Right cardiac atrium (tissue), 5 donors: Measurements from ENCODE around the gene CFDP1. TPM values are rescaled to one million over a fixed set of nuclear protein-coding genes. Genes with fewer than 3 reads are reported as not detected.

Experiments
- ATAC-seq, 2 donors: fragments of 200-7000 bp; cut with Tn5 transposase; one replicate each; pipeline versions ENCODE4 v1.8.0 to v1.9.1; 2020; ENCODE audit warnings: moderate library complexity in 2 of 2, mild to moderate bottlenecking in 1 of 2
- DNase-seq, 3 donors: peaks; one replicate each; pipeline ENCODE4 v3.0.0-alpha.2; 2020
- H3K27ac ChIP-seq: one replicate; pipeline ENCODE4 v1.5.1; 2013; ENCODE audit warnings: mild to moderate bottlenecking, low read length, control low read depth, moderate library complexity
- H3K27me3 ChIP-seq: one replicate; pipeline ENCODE4 v1.6.1; 2013; ENCODE audit not compliant: control insufficient read depth, insufficient read depth
- H3K4me1 ChIP-seq: one replicate; pipeline ENCODE4 v1.6.1; 2013; ENCODE audit warnings: low read length; ENCODE audit not compliant: control insufficient read depth, insufficient read depth
- H3K4me3 ChIP-seq: one replicate; pipeline ENCODE4 v1.5.1; 2013; ENCODE audit warnings: low read length, control low read depth
- H3K9me3 ChIP-seq: one replicate; pipeline ENCODE4 v1.6.1; 2013; ENCODE audit warnings: low read length; ENCODE audit not compliant: control insufficient read depth
- WGBS: extraction: QIAGEN DNeasy Blood & Tissue Kit; methylation state at CpG from one replicate; pipeline ENCODE4 v1.1.7; 2013; 5-methylcytosine and 5-hydroxymethylcytosine counted together
- intact Hi-C, 4 donors: fragments of 100-400 bp; cut with DNase I; formaldehyde crosslinking; loops; one replicate each; pipeline versions ENCODE4 v1.11.0 to v1.14.0; 2022 to 2023
- polyA plus RNA-seq: library from polyadenylated mRNA; stranded (reverse); fragments of 200-250 nt; gene quantifications from one replicate; pipeline ENCODE4 v1.2.3, GENCODE V29; 2013
- total RNA-seq, 4 donors: library from RNA; stranded (reverse); fragmentation: NEBNext Ultra II Directional; extraction: Animal tissue kit (Norgen Biotek cat#: 25700); gene quantifications; one replicate each; pipeline ENCODE4 v1.2.1, GENCODE V29; 2021
- donor health status: healthy with polysubstance abuse.
- donor health status: DM: no; HTN: yes; CAD: no.
- donor health status: DM: no; HTN: no; CAD: no.
- donor health status: DM: no; HTN: yes; CAD: no; lungs with severe emphysema.
- donor health status: DM: yes; HTN: yes; CAD: no.

CFDP1 gene
- total and polyA plus RNA-seq, 5 donors = 23.7 to 40.8 (median 29.5) TPM

DNA sequence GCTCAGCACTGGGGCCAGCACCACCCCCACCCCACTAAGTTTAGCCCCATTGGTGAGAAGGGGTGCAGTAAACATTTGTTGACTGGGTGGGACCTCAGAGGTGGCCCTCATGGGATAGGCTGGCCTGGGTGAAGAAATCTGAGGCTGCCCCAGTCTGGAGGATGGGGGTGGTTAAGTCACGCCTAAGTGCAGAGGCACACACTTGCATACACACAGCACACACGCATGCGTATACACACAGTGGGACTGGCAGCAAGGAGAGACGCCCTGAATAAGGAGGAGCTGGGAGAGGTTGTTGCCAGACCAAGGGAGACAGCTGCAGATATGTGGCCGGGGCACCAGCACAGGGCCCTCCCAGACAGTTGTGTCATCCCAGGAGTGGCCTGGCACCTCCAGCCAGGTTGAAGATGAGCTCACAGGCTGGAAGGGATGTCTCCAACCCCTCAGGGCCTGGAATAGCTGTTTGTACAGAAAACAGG, 178.9 kb downstream of the CFDP1 start:
- WGBS = 48% methylated on average over 5 of the region's 5 CpGs
- Histone ChIP-seq H3K27ac (peak overlapping the region; percentile 40), H3K9me3 (no peaks in the 10 kb centered on the region), H3K4me3 (no peak overlapping the region), H3K27me3 (no peaks in the 10 kb centered on the region), H3K4me1 (peaks cover 56% of the 10 kb centered on the region)
- intact Hi-C loops = loop anchor here in 2 of 4 donors (10.0 kb wide), 1 partner anchor 50 kb away; no protein-coding TSS in a partner anchor
- ATAC-seq (peak; percentile 1 to 43), DNase-seq (peak in 2 of 3 donors; percentile 53 to 57)

DNA sequence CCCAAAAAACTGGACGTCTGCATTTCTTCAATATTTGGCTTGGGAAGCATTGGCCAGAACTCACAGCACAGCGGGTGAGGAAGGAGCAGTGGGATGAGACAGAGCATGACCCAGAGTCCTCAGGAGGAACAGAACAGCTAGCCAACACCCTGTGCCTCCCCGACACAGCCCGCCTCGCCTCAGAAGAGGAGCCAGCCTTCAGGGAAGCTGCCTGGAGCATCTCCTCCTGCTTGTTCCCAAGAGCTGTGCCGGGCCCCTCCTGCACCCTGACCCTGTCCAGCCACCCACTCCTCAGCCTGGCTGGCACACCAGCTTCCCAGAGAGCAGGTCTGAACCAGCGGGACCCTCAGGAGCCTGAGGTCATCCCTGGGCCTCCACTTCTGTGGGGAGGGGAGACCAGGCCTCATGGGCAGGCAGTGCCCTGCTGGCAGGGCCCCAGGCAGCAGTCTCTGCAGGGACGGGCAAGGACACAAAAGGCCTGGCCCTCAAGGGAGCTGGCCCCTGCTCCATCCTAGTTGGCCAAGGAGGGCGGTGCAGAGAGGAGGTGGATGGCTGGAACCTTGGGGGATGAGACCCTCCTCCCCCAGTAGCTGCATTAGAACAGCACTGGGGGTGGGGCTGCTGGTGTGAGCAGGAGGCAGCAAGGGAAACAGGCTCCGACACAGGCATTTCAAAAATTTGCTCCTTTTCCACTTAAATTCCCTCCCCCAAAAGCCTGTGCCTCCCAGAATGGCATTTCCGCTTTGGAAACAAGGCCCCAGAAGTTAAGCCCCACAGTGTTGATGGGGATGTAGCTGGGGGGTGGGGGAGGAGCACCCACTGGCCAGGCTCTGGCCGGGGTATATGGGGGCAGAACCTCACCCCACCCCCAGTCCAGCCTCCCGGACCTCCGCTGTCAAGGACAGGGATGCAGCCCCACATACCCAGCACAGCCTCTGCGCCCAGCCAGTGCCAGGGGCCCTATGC, 180.1 kb downstream of the CFDP1 start:
- DNase-seq = peak; percentile 26 to 73 (median 65)
- 45% methylated on average over 15 of the region's 15 CpGs for WGBS
- H3K27me3 ChIP-seq = no peaks in the 10 kb centered on the region
- peaks cover 59% of the 10 kb centered on the region for H3K4me1 ChIP-seq
- no peaks in the 10 kb centered on the region for H3K9me3 ChIP-seq
- no peak overlapping the region for H3K4me3 ChIP-seq
- peak overlapping the region; percentile 32 for H3K27ac ChIP-seq
- ATAC-seq = no peak
- intact Hi-C loops = loop anchor here in 2 of 4 donors (10.0 kb wide), 1 partner anchor 52 kb away; no protein-coding TSS in a partner anchor

DNA sequence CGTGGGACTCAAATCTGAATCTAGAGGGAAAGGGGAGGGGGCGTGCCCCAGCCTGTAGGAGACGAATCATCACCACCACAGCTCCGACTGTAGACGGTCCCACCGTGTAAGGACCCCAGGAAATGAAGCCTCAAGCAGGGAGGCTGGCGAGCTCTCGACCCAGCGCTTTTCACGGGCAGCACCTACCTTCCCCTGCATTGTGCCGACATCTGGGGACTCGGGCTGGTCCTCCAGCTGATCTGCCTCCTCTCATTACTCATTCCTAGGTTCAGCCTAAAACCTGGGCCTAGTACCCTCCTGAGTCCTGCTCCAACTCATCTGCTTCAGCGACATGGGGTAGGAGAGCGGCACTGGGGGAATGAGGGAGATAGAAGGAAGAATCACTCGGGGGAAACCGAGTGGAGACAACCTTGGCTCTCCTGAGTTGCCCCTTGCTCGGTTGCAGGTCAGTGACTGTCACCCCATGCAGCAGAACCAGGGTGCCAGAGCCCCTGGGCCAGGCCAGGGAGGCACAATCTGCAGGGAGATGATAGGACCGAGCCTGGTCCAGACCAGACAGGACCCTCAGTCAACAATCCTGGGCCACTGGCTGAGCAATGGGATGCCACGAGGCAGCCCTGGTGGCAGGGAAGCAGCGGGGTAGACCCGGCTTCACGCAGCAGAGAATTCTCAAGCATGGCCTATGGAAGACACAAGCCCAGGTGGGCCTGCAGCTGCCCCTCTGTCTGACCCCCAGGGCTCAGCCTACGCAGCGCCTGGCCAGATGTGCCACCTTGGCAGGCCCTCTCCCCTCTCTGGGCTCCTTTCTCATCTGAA, 181.0 kb downstream of the CFDP1 start:
- no peaks in the 10 kb centered on the region for H3K27me3 ChIP-seq
- no peaks in the 10 kb centered on the region for H3K9me3 ChIP-seq
- WGBS = 58% methylated on average over 24 of the region's 24 CpGs
- DNase-seq = peak in 1 of 3 donors; percentile 48
- no peak for ATAC-seq
- no peak overlapping the region for H3K4me3 ChIP-seq
- intact Hi-C loops = loop anchor here in 2 of 4 donors (10.0 kb wide), 1 partner anchor 53 kb away; no protein-coding TSS in a partner anchor
- H3K27ac ChIP-seq = peak overlapping the region; percentile 81
- peaks cover 53% of the 10 kb centered on the region for H3K4me1 ChIP-seq

DNA sequence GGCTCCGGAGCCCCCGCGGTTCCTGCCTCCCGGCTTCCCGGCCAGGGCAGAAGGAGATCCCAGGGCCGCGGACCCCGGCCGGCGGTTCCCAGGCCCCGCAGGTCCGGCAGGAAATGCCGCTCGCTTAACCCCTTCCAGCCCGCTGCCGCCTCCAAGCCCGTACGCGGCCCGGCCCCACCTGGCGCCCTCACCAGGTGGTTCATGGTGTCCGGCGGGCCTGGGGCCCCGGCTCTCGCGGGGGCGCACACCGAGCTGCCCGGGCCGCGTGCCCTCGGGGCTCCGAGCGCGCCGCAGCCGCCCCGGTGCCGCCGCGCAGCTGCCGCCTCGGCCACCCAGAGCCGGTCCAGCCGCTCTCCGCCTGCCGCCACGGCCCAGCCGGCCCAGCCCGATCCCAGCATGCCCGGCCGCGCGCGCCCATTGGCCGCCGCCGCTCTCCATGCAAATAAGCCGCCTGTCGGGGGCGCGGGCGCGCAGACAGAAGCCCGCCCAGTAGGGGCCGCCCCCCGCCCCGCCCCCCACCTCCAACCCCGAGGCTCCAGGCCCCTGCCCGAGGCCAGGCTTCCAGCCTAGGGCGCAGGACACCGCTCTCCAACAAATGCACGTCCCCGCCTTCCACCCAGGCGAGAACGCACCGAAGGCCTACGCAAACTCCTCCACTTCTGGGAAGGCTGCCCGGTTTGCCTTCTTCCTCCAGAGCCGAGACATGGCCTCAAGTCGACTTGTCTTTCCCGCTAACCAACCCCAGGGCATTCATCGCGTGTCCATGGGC, 181.8 kb downstream of the CFDP1 start, which contains the start of gene BCAR1:
TSS of gene BCAR1 (minus strand) at position 345 of the 769 bp plus-strand sequence. CDS start at position 203, 142 bp downstream.
- WGBS = 1% methylated on average over 84 of the region's 84 CpGs
- DNase-seq = peak; percentile 92 to 97 (median 96)
- intact Hi-C loops = loop anchor here in 2 of 4 donors (10.0 kb wide), 1 partner anchor 53 kb away; no protein-coding TSS in a partner anchor
- Histone ChIP-seq H3K9me3 (no peaks in the 10 kb centered on the region), H3K4me3 (peak within 1 kb of the TSS; percentile 84), H3K27ac (peak within 1 kb of the TSS; percentile 83), H3K4me1 (peaks cover 53% of the 10 kb centered on the region), H3K27me3 (no peaks in the 10 kb centered on the region)
- ATAC-seq = peak; percentile 76 to 84

DNA sequence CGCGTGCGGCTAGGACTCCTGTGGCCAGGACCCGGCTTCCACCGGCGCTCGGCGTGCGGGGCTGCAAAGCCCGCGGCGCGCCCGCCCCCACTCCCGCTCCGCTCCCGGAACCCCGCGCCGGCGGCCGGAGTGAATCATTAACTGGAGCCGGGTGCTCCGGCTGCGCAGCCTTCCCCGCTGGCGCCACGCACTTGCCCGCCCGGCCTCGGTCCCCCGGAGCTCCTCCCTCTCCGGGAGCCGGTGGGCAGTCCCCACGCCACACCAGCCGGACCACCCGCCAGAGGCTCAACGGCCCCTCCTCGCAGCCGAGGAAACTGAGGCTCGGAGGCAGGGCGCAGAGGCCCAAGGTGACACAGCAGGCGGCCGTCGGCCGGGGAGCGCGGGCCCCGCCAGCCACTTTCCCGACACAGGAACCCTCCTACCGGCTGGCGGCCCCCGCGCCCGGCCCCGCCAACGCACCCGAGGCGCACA, 182.5 kb downstream of the CFDP1 start:
- Histone ChIP-seq H3K4me3 (peak overlapping the region; percentile 84), H3K9me3 (no peaks in the 10 kb centered on the region), H3K4me1 (peaks cover 53% of the 10 kb centered on the region), H3K27me3 (no peaks in the 10 kb centered on the region), H3K27ac (peak overlapping the region; percentile 83)
- 1% methylated on average over 59 of the region's 59 CpGs for WGBS
- ATAC-seq (peak; percentile 1 to 4), DNase-seq (peak; percentile 48 to 72 (median 64))
- intact Hi-C loops = loop anchor here in 2 of 4 donors (10.0 kb wide), 1 partner anchor 54 kb away; no protein-coding TSS in a partner anchor

DNA sequence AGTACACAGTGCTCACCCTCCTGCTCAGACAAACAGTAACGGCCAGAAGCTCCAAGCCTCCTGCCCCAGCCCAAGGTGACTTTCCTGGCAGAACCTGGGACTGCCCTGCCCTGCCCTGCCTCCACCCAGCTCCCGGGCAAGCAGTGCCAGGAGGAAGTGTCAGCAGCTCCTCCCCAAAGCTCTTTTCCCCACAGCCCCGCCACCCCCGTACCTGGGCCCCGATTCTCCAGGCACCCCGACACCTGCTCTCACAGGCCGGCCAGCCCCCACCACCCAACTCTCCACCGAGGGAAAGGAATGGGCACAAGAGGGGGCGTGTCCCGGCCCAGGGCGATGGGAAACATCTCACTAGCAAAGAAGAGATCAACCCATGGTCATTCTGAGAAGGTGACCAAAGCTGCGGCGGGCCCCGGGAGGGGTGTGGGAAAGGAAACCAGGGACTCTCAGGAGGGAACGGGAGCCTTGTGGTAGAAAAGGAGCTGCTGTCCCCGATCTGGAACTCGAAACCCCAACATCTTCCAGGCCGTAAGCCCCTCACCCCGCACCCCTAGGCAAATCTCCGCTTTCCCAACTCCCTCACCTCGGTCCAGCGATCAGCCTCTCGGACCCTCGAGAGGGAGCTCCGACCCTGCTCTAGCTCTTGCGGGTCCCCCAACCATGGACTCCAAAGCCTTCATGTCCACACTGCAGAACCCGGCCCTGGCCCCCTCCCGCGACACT, 183.1 kb downstream of the CFDP1 start:
- 5% methylated on average over 29 of the region's 29 CpGs for WGBS
- Histone ChIP-seq H3K9me3 (no peaks in the 10 kb centered on the region), H3K27me3 (no peaks in the 10 kb centered on the region), H3K4me1 (peaks cover 54% of the 10 kb centered on the region), H3K4me3 (peak overlapping the region; percentile 84), H3K27ac (peak overlapping the region; percentile 83)
- ATAC-seq (peak in 1 of 2 donors; percentile 3), DNase-seq (peak; percentile 30 to 71 (median 65))
- intact Hi-C loops = loop anchor here in 2 of 4 donors (10.0 kb wide), 1 partner anchor 55 kb away; no protein-coding TSS in a partner anchor

DNA sequence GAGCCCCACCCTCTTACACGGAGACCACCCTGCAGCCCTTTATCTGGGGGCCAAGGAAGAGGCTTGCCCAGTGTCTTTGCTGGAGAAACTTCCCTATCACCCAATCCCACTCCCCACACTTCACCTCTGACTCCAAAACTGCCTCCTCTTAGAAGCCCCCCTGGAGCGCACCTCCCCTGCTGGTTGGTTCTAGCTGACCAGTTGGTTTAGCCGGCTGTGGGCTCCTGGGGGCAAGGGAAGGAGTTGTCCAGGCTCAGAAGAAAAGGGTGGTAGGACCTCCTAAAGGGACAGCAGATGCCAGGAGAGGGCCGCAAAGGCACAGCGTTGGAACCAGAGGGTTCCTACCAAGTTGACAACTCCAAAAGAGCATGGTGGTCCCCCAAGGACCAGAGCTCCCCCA, 183.9 kb downstream of the CFDP1 start:
- Histone ChIP-seq H3K4me1 (peaks cover 55% of the 10 kb centered on the region), H3K4me3 (no peak overlapping the region), H3K27ac (peak overlapping the region; percentile 62), H3K9me3 (no peaks in the 10 kb centered on the region), H3K27me3 (no peaks in the 10 kb centered on the region)
- no peak for ATAC-seq
- intact Hi-C loops = no loop called here
- DNase-seq = peak in 1 of 3 donors; percentile 18
- WGBS = 66% methylated on average over 5 of the region's 5 CpGs

DNA sequence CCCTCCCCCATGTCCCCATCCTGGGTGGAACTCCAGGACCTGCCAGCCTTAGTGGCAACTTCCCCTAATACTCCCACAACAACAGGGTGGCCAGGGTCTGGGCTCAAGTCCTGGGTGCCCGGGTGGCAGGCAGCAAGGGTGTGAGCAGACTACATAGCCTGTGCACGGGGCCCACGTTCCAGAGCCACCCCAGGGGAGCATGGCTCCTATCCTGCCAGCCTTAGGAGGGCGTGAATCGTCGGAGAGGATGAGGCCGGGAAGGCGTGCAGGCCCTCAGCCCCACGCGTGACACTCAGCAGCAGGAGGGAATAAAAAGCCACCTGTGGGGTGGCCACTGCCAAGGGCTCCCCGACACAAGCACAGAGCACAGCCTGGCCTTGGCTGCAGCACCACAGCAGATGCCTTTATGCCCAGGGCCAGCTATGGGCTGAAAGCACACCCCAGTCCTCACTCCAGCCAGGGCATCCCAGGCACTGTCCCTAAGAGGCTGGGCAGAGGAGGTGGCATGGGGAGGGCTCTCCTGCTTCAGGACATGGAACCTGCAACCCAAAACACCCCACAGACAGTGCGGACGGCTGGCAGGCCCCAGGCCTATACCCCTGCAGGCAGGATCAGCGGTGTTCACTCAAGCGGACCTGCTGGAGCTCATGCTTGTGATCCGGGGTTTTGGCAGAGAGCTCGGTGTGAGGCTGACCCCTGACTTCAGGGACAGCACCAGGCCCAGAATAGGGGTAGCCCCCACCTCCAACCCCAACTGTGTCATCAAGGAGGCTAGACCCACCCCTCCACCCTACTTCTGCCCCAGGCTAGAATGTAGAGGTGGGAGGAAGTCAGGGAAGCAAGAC, 184.5 kb downstream of the CFDP1 start:
- peak in 2 of 3 donors; percentile 19 to 55 for DNase-seq
- H3K27ac ChIP-seq = peak overlapping the region; percentile 62
- H3K9me3 ChIP-seq = no peaks in the 10 kb centered on the region
- no peak overlapping the region for H3K4me3 ChIP-seq
- intact Hi-C loops = no loop called here
- no peaks in the 10 kb centered on the region for H3K27me3 ChIP-seq
- 44% methylated on average over 17 of the region's 17 CpGs for WGBS
- no peak for ATAC-seq
- H3K4me1 ChIP-seq = peaks cover 54% of the 10 kb centered on the region

DNA sequence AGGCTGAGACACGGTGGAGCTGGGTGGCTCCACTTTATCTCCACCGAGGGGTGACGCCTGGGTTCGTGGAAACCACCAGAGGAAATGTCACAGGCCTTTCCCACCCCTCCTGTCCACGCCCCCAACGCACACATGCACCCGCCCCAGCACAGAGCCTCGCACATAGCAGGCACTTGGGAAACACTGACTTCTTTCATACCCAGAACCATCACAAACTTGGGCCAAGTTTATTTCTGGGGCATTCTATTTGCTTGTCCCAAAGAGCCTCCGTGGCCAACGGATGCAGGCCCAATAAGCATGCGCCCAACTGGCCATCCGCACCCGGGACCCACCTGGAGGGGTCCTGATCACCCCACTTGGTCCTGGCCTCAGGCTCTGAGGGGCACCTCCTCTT, 185.2 kb downstream of the CFDP1 start:
- no peaks in the 10 kb centered on the region for H3K9me3 ChIP-seq
- peak in 1 of 2 donors; percentile 27 for ATAC-seq
- no peak overlapping the region for H3K4me3 ChIP-seq
- H3K27ac ChIP-seq = peak overlapping the region; percentile 14
- intact Hi-C loops = no loop called here
- WGBS = 36% methylated on average over 13 of the region's 13 CpGs
- H3K27me3 ChIP-seq = no peaks in the 10 kb centered on the region
- peaks cover 48% of the 10 kb centered on the region for H3K4me1 ChIP-seq
- peak; percentile 65 to 77 (median 73) for DNase-seq
